Endodermal cell (in vitro differentiated cells): ENCODE results near the gene SH3PXD2A. TPM values are rescaled to one million over a fixed set of nuclear protein-coding genes. Genes with fewer than 3 reads are reported as not detected.

Experiments
- DNase-seq: peaks from one replicate; pipeline ENCODE4 v3.0.0-alpha.2; 2017
- H3K27ac ChIP-seq: 2 replicates; pipeline ENCODE4 v1.5.1; 2013; ENCODE audit warnings: mild to moderate bottlenecking, low read depth, low read length, moderate library complexity
- H3K27me3 ChIP-seq: 2 replicates; pipeline ENCODE4 v1.6.1; 2013; ENCODE audit warnings: mild to moderate bottlenecking, low read length, moderate library complexity; ENCODE audit not compliant: insufficient read depth, control insufficient read depth, poor library complexity, severe bottlenecking
- H3K36me3 ChIP-seq: 2 replicates; pipeline ENCODE4 v1.7.0; 2013; ENCODE audit warnings: mild to moderate bottlenecking, low read length, moderate library complexity; ENCODE audit not compliant: control insufficient read depth, insufficient read depth
- H3K4me1 ChIP-seq: one replicate; pipeline ENCODE4 v1.7.0; 2013; ENCODE audit warnings: low read length; ENCODE audit not compliant: control insufficient read depth, insufficient read depth
- H3K4me3 ChIP-seq: 2 replicates; pipeline ENCODE4 v1.5.1; 2013; ENCODE audit warnings: mild to moderate bottlenecking, low read length, moderate library complexity
- H3K9ac ChIP-seq: 2 replicates; pipeline ENCODE4 v1.6.1; 2013; ENCODE audit warnings: mild to moderate bottlenecking, low read length, moderate library complexity; ENCODE audit not compliant: poor library complexity, severe bottlenecking; ENCODE audit errors: extremely low read depth
- H3K9me3 ChIP-seq: 2 replicates; pipeline ENCODE4 v1.6.1; 2013; ENCODE audit warnings: mild to moderate bottlenecking, low read length, moderate library complexity; ENCODE audit not compliant: control insufficient read depth
- H3K27ac Mint-ChIP-seq: 2 replicates; pipeline ENCODE4 v1.8.0; 2020; ENCODE audit warnings: mixed read lengths
- H3K27me3 Mint-ChIP-seq: 2 replicates; pipeline ENCODE4 v1.8.0; 2021; ENCODE audit warnings: mild to moderate bottlenecking, mixed read lengths; ENCODE audit not compliant: insufficient read depth
- H3K36me3 Mint-ChIP-seq: 2 replicates; pipeline ENCODE4 v1.8.0; 2020; ENCODE audit warnings: low read depth, mixed read lengths
- H3K4me1 Mint-ChIP-seq: 2 replicates; pipeline ENCODE4 v1.8.0; 2020; ENCODE audit warnings: mixed read lengths
- H3K4me3 Mint-ChIP-seq: 2 replicates; pipeline ENCODE4 v1.8.0; 2020; ENCODE audit warnings: mild to moderate bottlenecking, moderate library complexity, mixed read lengths
- H3K9me3 Mint-ChIP-seq: 2 replicates; pipeline ENCODE4 v1.8.0; 2020; ENCODE audit warnings: mild to moderate bottlenecking, mixed read lengths
- WGBS, 2 experiments: methylation state at CpG; one replicate each; pipeline versions ENCODE4 v1.1.5 to v1.1.7; 2013; ENCODE audit warnings: missing lambda C conversion rate in 2 of 2, mixed read lengths in 1 of 2; ENCODE audit not compliant: insufficient coverage in 1 of 2, insufficient read length in 1 of 2; 5-methylcytosine and 5-hydroxymethylcytosine counted together
- total RNA-seq, 2 donors: library from RNA; stranded (reverse); fragmentation: NEBNext Ultra II Directional in 1 of 2; extraction: Animal tissue kit (Norgen Biotek cat#: 25700) in 1 of 2; gene quantifications; 2 replicates in 1 of 2; 3 replicates in 1 of 2; pipeline ENCODE4 v1.2.1, GENCODE V29; 2021
- TF ChIP-seq, protein P1 (sequence below): fragments of 200-600 bp; sonication (generic); conservative IDR thresholded peaks from 2 replicates; pipeline ENCODE4 v1.5.0; 2021; ENCODE audit warnings: antibody characterized with exemption, mild to moderate bottlenecking

The SH3PXD2A gene
- total RNA-seq, 2 donors from 2014 or later, result 15.7 to 22.6 TPM

DNA sequence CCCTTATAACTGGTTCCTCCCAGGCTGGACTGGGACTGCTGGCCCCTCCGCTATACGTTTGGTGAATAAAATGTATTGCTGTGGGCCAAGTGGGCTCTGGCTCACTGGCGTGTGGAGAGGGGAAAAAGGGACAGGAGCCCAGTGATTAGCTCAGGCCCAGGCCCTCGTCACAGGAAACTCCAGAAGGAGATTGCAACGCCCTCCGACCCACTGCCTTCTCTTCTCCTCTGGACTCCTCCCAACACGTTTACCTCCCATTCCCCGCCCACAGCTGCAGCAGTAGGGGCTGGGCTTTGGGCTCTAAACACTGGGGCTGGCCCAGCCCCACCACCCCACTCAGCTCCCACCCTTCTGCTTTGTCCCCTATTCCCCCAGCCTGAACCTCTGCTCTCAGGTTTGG lies 188.0 kb downstream of the SH3PXD2A start:
- DNase-seq, result peak; percentile 66
- no peak overlapping the region for H3K4me3 Mint-ChIP-seq
- peaks cover 6% of the 10 kb centered on the region for H3K4me1 Mint-ChIP-seq
- no peaks in the 10 kb centered on the region for H3K4me1 ChIP-seq
- H3K27ac ChIP-seq, result no peak overlapping the region
- H3K9ac ChIP-seq, result no peak overlapping the region
- TF ChIP-seq, protein P1, sequence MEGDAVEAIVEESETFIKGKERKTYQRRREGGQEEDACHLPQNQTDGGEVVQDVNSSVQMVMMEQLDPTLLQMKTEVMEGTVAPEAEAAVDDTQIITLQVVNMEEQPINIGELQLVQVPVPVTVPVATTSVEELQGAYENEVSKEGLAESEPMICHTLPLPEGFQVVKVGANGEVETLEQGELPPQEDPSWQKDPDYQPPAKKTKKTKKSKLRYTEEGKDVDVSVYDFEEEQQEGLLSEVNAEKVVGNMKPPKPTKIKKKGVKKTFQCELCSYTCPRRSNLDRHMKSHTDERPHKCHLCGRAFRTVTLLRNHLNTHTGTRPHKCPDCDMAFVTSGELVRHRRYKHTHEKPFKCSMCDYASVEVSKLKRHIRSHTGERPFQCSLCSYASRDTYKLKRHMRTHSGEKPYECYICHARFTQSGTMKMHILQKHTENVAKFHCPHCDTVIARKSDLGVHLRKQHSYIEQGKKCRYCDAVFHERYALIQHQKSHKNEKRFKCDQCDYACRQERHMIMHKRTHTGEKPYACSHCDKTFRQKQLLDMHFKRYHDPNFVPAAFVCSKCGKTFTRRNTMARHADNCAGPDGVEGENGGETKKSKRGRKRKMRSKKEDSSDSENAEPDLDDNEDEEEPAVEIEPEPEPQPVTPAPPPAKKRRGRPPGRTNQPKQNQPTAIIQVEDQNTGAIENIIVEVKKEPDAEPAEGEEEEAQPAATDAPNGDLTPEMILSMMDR, result no peak
- H3K36me3 Mint-ChIP-seq, result no peaks in the 10 kb centered on the region
- no peaks in the 10 kb centered on the region for H3K36me3 ChIP-seq
- no peaks in the 10 kb centered on the region for H3K9me3 ChIP-seq
- peak overlapping the region; percentile 39 for H3K27ac Mint-ChIP-seq
- WGBS, 2 experiments, result 78 to 87% methylated on average over 6 to 8 of the region's 8 CpGs
- H3K9me3 Mint-ChIP-seq, result no peaks in the 10 kb centered on the region
- no peaks in the 10 kb centered on the region for H3K27me3 ChIP-seq
- H3K4me3 ChIP-seq, result no peak overlapping the region
- H3K27me3 Mint-ChIP-seq, result no peaks in the 10 kb centered on the region

DNA sequence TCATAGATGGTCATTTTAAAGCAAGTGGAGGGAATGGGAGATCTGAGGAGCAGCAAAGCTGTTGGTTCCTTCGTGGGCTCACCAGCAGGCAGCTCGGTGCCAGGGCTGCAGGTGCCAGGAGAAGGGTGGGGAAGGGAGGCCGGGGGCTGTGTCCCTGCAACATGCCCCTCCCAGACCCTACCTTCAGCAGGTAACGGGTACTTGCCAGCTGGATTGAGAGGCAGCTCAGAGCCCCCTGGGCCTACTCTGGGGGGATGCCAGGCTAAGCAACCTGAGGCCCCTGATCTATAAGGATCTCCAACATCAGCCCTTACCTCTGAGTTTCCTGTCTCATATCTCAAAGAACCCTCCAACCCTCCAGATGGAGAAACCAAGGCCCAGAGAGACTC lies 188.6 kb downstream of the SH3PXD2A start:
- no peak overlapping the region for H3K4me3 Mint-ChIP-seq
- Histone ChIP-seq H3K27me3 (no peaks in the 10 kb centered on the region), H3K27ac (no peak overlapping the region), H3K4me1 (no peaks in the 10 kb centered on the region), H3K4me3 (no peak overlapping the region), H3K9me3 (no peaks in the 10 kb centered on the region), H3K36me3 (no peaks in the 10 kb centered on the region), H3K9ac (no peak overlapping the region)
- H3K27ac Mint-ChIP-seq, result no peak overlapping the region
- TF ChIP-seq, protein P1, result no peak
- H3K4me1 Mint-ChIP-seq, result peaks cover 6% of the 10 kb centered on the region
- 93 to 95% methylated on average over 4 of the region's 4 CpGs for WGBS, 2 experiments
- no peaks in the 10 kb centered on the region for H3K9me3 Mint-ChIP-seq
- no peaks in the 10 kb centered on the region for H3K27me3 Mint-ChIP-seq
- H3K36me3 Mint-ChIP-seq, result no peaks in the 10 kb centered on the region
- no peak for DNase-seq

DNA sequence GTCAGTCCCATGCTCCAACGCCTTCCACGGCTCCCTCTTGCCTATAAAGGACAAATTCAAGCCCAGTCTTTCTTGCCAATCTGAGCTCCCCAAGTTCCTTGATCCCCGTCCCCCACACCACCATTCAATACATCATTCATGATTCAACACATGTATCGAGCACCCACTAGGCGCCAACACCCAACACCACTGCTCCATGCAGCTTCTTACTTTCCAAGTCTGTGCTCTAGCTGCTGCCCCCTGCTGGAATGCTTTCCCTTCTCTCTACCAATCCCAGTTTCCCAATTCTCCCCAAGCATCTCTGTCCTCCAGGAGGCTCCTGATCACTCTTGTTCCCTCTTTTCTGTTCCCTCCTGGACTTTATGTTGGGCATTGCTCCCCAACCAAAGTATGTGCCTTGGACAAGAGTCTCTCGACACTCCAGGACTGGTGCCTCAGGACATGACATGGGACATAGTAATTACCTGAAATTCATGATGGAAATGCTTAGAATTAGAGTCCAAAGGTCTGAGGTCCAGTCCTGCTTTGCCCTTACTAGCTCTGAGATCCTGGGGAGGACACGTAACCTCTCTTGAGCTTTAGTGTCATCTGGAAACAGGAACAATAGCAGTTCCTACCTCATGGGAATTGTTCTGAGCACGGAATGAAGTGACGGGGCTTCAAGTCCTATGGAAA lies 189.2 kb downstream of the SH3PXD2A start:
- DNase-seq, result peak; percentile 86
- Histone ChIP-seq H3K27ac (no peak overlapping the region), H3K4me3 (no peak overlapping the region), H3K4me1 (no peaks in the 10 kb centered on the region), H3K36me3 (no peaks in the 10 kb centered on the region), H3K27me3 (no peaks in the 10 kb centered on the region), H3K9me3 (no peaks in the 10 kb centered on the region), H3K9ac (no peak overlapping the region)
- TF ChIP-seq, protein P1, result peak; percentile 79
- Mint-ChIP-seq H3K4me3 (no peak overlapping the region), H3K9me3 (no peaks in the 10 kb centered on the region), H3K4me1 (peaks cover 6% of the 10 kb centered on the region), H3K36me3 (no peaks in the 10 kb centered on the region), H3K27ac (no peak overlapping the region), H3K27me3 (no peaks in the 10 kb centered on the region)
- 88 to 94% methylated on average over 9 of the region's 9 CpGs for WGBS, 2 experiments
